Stimulated activated naive CD4-positive, alpha-beta T cell treated with Interleukin-2 at 50 U/mL for 16 hours (primary cell): ENCODE results near the gene ZNF385C.
A peak's percentile ranks its signal among the peaks of the same experiment; 100 is the strongest.
"Not testable (repeated sequence)": the region's sequence is repeated elsewhere in the genome, so short reads cannot be mapped to it uniquely, and the experiment has no call there.

ENCODE experiments used
- DNase-seq: peaks from one replicate; lab custom pipeline; 2025; lab: John Stamatoyannopoulos, UW

Gene ZNF385C, protein sequence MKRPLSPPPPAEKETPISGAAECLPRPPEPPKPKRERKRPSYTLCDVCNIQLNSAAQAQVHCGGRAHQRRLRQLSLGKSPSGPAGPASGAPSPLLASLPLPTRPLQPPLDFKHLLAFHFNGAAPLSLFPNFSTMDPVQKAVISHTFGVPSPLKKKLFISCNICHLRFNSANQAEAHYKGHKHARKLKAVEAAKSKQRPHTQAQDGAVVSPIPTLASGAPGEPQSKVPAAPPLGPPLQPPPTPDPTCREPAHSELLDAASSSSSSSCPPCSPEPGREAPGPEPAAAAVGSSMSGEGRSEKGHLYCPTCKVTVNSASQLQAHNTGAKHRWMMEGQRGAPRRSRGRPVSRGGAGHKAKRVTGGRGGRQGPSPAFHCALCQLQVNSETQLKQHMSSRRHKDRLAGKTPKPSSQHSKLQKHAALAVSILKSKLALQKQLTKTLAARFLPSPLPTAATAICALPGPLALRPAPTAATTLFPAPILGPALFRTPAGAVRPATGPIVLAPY

DNA sequence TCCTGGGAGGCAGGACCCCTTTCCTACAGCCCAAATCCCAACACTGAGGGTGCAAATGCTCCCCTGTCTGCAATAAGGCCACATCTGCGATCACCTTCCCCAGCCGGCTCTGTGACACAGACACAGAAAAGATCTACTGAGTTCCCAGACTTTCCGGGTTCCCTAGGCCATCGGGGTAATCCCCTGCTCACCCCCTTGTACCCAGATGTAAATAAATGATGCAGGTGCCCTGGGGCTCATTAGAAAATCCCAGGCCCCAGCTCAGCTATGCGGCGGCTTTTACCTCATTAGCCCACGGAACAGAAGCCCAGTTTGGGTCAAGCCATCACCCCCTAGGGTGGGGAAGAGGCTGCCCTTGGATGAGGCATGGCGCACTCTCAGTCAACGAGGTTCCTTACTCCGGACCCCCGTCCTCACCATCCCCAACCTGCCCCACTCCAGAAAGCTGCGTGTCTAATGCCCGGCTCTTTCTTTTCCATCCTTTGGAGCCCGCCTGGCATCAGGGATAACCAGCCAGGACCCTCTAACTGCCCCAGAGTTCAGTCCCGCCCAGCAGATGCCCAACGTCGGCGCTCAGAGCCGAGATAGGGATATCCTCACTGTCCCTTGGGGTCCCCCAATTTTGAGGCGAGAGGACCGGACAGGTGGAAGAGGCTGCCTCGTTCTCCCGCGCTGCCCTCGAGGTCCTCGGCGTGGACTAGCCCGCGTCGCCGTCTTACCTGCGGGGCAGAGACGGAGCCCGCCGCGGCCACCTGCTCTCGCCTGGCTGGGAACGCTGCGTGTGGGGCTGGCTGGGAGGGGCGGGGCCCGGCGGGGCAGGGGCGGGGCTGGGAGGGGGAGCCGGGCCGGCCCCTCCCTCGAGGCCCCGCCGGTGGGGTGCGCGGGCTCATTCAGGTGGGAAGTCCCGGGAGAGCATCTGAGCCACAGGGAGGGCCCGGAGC, at the start of gene ZNF385C:
ZNF385C (minus strand) TSS at position 783 of the 941 bp plus-strand sequence. CDS start 35,417 bp downstream, outside the sequence.
- peak; percentile 43 for DNase-seq

DNA sequence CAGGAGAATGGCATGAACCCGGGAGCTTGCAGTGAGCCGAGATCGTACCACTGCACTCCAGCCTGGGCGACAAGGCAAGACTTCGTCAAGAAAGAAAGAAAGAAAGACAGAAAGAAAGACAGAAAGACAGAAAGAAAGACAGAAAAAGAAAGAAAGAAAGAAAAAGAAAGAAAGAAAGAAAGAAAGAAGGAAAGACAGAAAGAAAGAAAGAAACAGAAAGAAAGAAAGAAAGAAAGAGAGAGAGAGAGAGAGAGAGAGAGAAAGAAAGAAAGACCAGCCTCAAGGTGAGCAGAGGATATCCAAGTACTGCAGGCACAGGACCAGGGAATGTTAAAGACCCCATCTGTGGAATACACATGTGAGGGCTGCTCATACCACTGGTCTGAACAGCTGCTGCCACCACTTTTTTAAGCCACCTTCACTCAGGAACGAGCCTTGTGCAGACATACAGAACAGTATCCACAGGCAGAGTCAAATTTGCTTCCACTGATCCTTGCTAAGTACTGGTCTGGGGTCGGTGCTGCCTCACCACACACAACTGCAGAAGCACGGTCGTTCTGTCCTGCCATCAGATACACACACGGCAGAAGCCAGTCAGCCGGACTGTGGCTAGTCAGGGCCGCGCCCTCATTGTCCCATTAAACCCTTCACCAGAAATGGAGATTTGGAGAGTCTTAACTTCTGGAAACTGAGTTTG, 48.8 kb upstream of the ZNF385C start:
- no peak for DNase-seq

DNA sequence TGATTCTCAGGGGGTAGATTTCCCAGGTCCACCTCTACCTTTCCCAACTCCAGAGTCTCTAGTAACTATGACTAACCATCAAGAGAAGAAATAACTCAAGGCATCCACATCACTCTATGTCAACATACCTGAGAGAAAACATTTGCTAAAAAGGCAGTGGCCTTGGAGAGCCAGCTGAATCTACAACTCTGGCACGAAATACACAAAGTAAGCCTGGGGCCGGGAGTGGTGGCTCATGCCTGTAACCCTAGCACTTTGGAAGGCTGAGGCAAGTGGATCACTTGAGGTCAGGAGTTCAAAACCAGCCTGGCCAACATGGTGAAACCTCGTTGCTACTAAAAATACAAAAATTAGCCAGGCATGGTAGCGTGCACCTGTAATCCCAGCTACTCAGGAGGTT, 44.9 kb upstream of the ZNF385C start:
- DNase-seq = not testable (repeated sequence)

DNA sequence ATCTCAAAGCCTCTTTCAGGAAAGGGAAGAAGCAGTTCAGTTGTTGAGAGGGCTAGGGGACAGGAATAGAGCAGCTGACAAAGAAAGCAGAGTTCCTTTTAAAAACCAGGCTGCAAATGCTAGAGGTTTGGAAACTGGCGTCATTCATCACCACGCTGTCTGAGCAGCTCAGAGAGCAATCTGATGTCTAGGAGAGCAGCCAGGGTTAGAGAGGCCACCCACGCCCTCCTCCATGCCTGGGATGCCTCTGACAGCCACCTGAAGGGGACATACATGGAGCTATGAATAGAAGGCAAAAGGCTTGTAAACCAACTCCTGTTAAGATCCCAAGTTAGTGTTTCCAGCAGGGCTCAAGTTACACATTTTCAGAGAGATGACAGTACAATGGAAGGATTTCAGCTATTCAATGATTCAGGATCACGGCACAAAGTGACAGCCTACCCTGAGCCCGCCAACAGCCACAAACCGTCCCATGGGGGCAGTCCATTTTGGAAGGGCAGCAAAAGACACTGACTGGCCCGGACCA, 44.2 kb upstream of the ZNF385C start:
- no peak for DNase-seq

DNA sequence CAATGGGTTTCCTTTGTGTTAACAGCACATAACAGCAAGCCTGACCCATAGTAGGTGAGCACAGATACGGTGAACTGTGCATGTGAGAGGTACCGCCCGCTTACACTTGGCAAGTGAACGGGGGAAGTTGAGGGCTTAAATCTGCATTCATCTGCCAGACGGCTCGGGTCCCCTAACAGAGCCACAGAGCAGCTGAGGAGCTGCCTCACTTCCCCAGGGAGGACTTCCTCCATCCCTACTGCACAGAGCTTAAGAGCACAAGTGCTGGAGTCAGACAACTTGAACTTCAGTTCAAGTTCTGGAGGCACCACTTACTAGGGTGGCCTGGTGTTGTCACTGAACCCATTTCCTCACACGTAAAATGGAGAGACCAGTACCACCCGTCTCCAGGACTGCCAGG, 43.1 kb upstream of the ZNF385C start:
- no peak for DNase-seq

DNA sequence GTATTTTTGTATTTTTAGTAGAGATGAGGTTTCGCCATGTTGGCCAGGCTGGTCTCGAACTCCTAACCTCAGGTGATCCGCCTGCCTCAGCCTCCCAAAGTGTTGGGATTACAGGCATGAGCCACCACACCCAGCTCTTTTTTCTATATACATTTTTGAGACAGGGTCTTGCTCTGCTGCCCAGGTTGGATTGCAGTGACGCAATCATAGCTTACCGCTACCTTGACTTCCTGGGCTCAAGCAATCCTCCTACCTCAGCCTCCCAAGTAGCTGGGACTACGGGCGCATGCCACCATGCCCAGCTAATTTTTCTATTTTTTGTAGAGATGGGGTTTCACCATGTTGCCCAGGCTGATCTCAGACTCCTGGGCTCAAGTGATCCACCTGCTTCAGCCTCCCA, 42.4 kb upstream of the ZNF385C start:
- DNase-seq = not testable (repeated sequence)

DNA sequence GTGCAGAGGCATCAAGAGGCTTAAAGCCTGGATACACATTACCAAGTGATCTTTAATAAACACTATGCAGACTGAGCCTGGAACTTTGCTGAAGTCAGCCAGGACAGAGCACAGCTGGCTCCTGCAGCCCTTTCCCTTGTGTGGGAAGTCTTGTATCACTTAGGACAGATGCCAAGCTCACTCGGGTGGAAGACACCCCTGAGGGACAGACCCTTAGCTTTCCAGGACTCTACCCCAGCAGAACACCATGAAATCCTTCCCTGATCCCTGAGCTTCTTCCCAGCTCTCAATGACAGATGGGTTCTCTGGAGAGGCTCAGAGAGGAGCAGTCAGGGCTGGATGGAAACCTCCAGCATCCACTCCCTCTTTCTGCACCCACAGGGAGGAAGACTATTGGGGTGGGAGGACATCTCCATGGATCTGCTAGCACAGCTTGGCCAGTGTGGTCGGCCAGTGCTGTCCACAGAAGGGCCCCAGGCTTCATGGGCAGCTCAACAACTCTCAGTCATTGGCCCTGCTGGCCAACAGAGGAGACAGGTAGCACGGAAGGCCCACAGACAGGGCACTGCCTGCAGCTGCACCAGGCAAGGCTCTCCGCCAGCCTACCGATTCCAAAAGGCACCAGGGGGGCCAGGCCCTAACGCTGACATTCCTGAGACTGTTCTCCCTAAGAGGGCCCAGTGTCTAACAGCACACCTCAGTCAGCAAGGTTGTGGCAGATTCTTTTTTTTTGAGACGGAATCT, 40.6 kb upstream of the ZNF385C start:
- no peak for DNase-seq

DNA sequence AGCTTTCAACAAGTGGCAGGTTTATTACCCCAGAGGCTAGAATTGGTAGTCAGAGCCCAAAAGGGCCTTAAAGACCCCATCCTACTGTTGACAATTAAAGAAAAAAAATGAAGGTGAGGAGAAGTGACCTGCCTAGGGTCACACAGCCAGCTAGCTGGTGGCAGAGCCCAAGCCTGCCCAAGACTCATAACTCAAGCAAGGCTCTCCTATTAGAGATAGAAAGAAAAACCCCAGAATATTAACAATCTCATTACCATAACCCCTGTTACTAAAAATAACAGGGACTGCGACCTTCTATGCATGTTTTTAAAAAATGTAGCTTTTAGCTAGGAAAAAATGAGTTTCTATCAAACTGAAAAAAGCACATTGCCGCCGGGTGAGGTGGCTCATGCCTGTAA, 38.4 kb upstream of the ZNF385C start:
- no peak for DNase-seq

DNA sequence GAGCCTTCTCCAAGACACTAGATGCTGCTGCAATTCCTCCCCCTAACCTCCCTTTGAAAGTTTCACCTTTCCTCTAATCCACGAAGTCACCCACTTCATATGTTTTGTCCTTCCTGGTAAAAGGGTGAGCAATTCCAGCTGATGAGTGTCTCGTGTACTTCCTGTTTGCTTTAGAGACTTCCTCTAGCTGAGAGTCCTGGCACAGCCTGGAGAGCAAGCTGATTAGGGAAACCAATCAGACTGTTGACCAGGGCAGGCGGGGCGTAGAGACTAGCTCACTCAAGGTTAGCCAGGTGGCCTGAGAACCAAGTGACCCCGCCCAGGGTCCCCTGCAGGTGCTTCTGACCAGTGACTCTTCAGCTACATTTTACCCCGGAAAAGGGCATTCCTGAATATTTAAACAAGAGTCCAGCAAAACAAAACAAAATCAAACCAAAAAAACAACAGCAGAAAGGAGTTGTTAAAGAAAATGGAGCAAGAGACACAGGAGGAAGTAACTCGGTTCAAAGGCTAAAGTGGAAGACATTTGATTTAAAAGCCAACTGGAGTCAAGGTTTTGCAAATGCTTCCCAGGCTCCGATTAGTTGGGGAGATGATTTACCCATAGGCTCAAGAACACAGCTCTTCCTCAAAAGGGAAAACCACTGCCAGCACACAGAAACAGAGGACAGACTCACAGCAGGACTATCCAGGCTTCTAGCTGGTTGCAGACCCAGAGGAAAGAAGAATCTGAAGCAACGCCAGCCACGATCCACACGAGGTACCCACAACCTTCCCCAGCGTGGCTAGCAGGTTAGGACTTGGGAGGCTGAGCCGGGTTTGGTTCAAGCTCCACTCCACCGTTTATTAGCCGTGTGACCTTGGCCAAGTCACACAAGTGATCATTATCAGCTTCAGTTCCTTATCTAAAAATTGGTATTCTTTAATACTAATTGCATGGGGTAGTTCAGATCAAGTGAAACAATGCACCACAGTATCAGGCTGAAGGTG, 37.7 kb upstream of the ZNF385C start:
- DNase-seq = no peak

DNA sequence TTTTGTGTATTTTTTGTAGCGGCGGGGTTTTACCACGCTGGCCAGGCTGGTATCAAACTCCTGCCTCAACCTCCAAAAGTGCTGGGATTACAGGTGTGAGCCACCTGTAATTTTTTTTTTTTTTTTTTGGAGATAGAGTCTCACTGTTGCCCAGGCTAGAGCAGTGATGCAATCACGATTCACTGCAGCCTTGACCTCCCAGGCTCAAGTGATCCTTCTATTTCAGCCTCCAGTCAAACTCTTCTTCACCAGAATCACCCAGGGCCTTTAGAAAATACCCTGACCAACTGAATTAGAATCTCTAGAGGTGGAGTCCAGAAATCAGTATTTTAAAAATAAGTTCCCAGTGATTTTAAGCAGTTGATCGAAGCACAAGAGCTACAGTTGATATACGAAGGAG, 36.9 kb upstream of the ZNF385C start:
- DNase-seq = no peak

DNA sequence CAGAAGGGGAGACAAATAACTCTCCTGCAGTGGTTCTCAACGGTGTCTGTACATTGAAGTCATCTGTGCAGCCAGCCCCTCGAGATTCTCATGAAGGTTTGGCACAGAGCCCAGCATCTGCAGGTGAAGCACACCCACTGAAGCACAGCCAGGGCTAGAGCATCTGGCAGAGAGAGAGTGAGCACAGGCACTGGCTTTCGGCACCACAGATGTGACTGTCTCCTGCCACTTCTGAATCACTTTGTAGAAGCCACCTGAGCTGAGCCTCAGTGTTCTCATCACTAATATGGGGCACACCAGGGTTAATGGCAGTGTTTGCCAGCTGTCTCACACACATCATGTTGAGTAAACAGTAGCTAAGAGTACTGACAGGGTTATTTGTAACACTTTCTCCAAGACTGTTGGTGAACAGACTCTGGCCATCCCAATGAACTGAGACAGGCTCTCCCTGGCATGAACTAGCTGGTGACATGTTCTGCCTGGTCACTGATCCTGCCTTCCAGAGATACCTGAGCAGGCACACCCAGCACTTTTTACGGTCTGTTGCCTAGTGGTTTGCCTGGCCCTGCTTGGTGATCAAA, 35.3 kb upstream of the ZNF385C start:
- DNase-seq = peak; percentile 8

DNA sequence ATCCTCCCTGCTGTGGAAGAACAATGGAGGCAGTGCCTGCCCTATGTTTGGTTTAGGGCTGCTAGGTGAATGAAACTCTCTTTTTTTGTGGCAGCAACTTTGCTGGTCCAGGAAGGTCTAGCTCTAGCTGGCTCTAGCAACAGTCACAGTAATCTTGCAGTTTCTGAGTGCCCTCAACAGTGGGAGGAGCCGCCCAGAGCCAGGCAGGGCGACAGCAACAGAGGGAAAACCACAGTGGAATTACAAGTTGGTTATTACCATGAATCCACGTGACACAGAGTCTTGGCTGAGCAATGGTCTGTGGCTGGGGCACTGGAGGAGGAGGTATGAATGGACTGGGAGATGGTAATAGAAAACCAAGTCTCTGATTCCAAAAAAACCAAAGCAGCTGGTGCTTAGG, 34.7 kb upstream of the ZNF385C start:
- DNase-seq = peak; percentile 24

DNA sequence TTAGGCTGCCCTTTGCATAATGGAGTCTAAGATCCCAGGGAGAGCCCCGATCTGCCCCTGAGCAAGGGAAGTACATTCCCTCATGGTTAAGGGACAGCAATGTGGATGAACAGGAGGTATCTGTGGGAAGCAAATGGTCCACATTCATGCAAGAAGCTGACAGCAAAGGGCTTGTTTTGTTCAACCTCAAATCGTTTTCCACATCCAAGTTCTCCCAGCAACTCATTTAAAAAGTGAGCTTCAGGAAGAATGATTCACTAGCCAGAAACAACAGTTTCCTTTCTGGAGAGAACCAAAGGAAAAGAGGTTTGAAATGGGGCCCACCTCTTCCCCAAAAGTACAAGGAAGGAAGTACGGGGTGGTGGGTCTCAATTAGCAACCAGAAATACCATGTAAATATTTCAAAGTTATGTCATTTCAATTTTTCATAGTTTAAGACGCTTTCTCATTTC, 33.7 kb upstream of the ZNF385C start:
- DNase-seq = no peak

DNA sequence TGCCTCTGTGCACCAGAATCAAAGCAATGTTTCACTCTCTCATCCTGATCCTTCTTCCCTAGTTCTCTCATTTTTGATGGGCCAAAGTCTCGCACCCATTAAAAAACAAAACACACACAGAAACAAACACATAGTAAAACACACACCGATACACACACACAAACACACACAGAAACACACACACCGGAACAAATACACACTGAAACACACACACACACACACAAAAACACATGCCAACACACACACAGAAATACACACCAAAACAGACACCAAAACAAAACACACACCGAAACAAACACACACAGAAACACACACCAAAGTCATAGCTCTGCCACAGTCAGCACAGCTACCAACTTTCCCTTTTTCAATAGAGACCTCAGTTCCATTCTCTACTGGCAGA, 33.0 kb upstream of the ZNF385C start:
- no peak for DNase-seq

DNA sequence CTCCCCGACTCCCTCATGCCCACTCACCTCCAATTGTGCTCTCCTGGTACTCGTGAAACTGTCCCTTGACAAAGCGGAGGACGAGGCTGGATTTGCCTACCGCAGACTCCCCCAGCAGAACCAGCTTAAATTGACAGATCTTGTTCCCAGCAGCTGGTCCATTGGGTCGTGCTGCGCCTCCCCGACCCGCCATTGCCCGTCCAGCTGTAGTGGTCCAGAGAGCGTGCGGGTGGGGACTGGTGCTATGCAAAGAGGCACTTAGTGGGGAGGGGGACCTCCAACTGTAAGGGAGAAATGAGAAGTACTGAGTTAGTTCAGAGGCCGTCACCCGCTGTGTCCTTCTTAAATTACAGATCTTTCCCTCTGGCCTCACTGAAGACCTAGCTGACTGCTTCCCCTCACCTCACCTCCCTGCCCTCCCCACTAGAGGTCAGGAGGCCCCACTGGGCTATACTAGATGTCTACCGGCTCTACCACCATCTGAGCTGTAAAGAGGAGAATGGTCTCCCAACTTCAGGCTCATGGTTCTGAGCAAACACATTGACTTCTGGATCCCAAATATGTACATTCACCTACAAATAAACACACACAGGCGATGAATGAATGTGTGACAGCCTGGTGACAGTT, 32.1 kb upstream of the ZNF385C start:
- no peak for DNase-seq

DNA sequence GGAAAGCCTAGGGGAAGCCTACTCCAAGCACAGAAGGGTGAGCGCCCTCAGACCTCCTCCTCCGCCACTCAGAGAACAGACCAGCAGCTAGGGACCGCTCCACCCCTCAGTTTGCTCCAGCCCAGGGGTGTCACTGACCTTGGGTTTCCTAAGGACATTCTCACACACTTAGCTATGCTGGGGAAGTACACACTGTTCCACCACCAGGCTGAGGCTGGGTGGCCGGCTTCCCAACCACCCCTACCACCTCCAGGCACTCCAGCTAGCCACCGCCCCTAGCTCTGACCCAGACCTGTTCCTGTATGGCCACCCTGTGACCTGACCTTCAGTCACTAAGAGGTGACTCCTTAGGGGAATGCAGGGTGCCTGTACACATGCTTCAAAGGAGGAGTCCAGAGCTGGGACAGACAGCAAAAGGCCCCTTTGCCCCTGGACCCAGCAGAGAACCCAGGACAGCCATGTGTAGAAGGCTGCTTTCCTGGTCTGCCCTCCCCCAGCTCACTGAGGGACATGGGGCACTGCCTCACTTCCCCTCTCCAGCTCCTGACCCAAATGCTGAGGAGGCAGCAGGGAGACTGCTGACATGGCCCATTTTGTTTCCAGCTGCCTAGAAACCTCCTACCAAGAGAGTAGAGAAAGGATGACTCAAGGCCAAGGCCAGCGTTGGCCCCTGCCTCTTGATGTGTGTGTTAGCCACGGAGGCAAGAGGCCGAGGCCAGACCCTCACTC, 31.0 kb upstream of the ZNF385C start:
- no peak for DNase-seq

DNA sequence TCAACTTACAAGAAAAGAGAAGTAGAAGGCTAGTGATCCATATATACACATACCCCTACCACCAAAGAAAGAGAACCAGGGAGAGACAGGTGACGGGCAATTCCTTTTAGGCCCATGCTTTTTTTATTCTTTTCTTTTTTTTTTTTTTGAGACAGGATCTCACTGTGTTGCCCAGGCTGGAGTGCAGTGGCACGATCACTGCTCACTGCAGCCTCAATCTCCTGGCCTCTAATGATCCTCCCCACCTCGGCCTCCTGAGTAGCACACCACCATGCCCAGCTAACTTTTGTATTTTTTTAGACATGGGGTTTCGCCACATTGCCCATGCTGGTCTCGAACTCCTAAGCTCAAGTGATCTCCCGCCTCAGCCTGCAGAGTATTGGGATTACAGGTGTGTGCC, 29.1 kb upstream of the ZNF385C start:
- DNase-seq = no peak

DNA sequence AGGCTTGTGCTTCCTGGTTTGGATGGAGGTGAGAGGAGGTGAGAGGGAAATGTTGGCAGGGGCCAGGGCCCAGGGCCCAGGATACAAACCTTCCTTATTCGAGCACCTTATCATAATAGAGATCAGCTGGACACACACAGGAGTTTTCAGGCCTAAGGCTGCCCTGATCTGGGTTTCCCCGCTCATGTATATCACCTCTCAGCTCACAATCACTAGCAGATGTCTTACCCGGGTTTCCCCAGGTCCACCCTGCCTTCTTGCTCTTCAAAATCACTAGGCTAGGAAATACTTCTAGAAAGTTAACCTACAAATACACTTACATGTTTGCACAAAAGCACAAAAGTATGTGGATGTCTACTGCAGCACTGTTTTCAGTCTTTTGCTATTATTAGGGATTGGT, 28.6 kb upstream of the ZNF385C start:
- no peak for DNase-seq
